SK-N-SH treated with all-trans-retinoic acid at 6 μM for 48 hours (cell line): Measurements from ENCODE around the gene BMP10.

Source experiments
- BACH2 ChIP-seq: fragments of 250-450 bp; sonication (Bioruptor Pico); IDR thresholded peaks from 2 replicates; pipeline ENCODE4 v1.9.0; 2021; ENCODE audit warnings: mild to moderate bottlenecking, borderline replicate concordance
- CSDC2 ChIP-seq: fragments of 250-450 bp; sonication (Bioruptor Pico); IDR thresholded peaks from 2 replicates; pipeline ENCODE4 v1.5.0; 2020; ENCODE audit warnings: mild to moderate bottlenecking, moderate library complexity
- TOX ChIP-seq: fragments of 250-450 bp; sonication (Bioruptor Pico); IDR thresholded peaks from 2 replicates; pipeline ENCODE4 v1.8.0; 2021; ENCODE audit warnings: mild to moderate bottlenecking, moderate library complexity, borderline replicate concordance
- ZNF70 ChIP-seq: fragments of 450-650 bp; formaldehyde crosslinking; IDR thresholded peaks from 2 replicates; pipeline ENCODE4 v1.5.0; 2020; ENCODE audit warnings: mild to moderate bottlenecking, moderate library complexity
- ZNF8 ChIP-seq: fragments of 450-650 bp; formaldehyde crosslinking; IDR thresholded peaks from 2 replicates; pipeline ENCODE4 v1.5.0; 2020; ENCODE audit warnings: mild to moderate bottlenecking, moderate library complexity
- TF ChIP-seq, protein P1 (sequence below): fragments of 250-450 bp; sonication (Bioruptor Pico); IDR thresholded peaks from 2 replicates; pipeline ENCODE4 v1.8.0; 2020; ENCODE audit warnings: mild to moderate bottlenecking, moderate library complexity, borderline replicate concordance
- TF ChIP-seq, protein P2 (sequence below): fragments of 250-450 bp; sonication (Bioruptor Pico); IDR thresholded peaks from 2 replicates; pipeline ENCODE4 v1.5.1; 2020; ENCODE audit warnings: low read depth, mild to moderate bottlenecking, moderate library complexity

DNA sequence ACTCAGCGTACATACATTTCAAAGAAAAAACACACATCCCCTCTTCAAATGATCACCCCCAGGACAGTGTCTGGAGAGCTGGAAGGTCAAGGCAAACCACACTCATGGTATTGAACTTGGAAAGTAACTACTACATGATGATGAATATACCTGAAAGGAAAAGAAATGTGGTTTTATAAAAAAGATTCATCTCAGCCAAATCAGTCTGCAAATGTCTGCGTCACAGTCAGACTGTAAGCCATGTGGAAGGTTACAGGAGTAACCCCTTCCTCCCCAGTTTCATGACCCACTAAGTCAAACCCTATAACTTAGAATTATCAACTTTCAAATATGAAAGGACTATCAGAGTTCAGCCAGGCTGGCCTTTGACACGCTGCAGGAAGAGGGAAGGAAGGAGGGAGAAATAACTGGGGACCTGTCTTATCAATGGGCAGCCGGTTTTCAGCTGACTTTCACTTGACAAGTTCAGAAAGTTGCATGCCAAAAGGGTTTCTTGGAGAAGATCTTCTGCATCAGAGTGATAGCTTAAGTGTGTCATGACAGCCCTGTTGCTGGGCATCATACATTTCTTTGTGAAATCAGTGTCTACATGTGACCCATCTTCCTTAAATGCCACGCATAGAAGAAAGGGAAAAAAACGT lies 7.0 kb upstream of the BMP10 start:
- TF ChIP-seq ZNF8 (CRISPR knock-in tag), result no peak
- no peak for TF ChIP-seq BACH2
- TF ChIP-seq TOX, result no peak
- TF ChIP-seq, protein P1, sequence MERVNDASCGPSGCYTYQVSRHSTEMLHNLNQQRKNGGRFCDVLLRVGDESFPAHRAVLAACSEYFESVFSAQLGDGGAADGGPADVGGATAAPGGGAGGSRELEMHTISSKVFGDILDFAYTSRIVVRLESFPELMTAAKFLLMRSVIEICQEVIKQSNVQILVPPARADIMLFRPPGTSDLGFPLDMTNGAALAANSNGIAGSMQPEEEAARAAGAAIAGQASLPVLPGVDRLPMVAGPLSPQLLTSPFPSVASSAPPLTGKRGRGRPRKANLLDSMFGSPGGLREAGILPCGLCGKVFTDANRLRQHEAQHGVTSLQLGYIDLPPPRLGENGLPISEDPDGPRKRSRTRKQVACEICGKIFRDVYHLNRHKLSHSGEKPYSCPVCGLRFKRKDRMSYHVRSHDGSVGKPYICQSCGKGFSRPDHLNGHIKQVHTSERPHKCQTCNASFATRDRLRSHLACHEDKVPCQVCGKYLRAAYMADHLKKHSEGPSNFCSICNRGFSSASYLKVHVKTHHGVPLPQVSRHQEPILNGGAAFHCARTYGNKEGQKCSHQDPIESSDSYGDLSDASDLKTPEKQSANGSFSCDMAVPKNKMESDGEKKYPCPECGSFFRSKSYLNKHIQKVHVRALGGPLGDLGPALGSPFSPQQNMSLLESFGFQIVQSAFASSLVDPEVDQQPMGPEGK (CRISPR knock-in tag), result no peak
- TF ChIP-seq, protein P2, sequence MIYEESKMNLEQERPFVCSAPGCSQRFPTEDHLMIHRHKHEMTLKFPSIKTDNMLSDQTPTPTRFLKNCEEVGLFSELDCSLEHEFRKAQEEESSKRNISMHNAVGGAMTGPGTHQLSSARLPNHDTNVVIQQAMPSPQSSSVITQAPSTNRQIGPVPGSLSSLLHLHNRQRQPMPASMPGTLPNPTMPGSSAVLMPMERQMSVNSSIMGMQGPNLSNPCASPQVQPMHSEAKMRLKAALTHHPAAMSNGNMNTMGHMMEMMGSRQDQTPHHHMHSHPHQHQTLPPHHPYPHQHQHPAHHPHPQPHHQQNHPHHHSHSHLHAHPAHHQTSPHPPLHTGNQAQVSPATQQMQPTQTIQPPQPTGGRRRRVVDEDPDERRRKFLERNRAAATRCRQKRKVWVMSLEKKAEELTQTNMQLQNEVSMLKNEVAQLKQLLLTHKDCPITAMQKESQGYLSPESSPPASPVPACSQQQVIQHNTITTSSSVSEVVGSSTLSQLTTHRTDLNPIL (CRISPR knock-in tag), result no peak
- TF ChIP-seq CSDC2 (CRISPR knock-in tag), result no peak
- TF ChIP-seq ZNF70, result no peak
